KOPT-K1 (cell line): ENCODE results near the gene CCRL2.
"Not testable (repeated sequence)": the region's sequence is repeated elsewhere in the genome, so short reads cannot be mapped to it uniquely, and the experiment has no call there.

Experiments
- H3K27ac ChIP-seq: fragments of 200-600 bp; sonication (generic); 2 replicates; pipeline ENCODE4 v1.5.1; 2016; ENCODE audit warnings: antibody characterized with exemption, mild to moderate bottlenecking, low read depth, low read length; ENCODE audit not compliant: poor library complexity, severe bottlenecking
- H3K36me3 ChIP-seq: fragments of 200-600 bp; sonication (generic); 2 replicates; pipeline ENCODE4 v1.5.1; 2017; ENCODE audit warnings: antibody characterized with exemption, mild to moderate bottlenecking, low read length, moderate library complexity; ENCODE audit not compliant: insufficient read depth
- H3K9me3 ChIP-seq: fragments of 200-600 bp; sonication (generic); 2 replicates; pipeline ENCODE4 v1.5.1; 2017; ENCODE audit warnings: antibody characterized with exemption, low read length, mild to moderate bottlenecking; ENCODE audit not compliant: insufficient read depth, poor library complexity, severe bottlenecking

Gene CCRL2

DNA sequence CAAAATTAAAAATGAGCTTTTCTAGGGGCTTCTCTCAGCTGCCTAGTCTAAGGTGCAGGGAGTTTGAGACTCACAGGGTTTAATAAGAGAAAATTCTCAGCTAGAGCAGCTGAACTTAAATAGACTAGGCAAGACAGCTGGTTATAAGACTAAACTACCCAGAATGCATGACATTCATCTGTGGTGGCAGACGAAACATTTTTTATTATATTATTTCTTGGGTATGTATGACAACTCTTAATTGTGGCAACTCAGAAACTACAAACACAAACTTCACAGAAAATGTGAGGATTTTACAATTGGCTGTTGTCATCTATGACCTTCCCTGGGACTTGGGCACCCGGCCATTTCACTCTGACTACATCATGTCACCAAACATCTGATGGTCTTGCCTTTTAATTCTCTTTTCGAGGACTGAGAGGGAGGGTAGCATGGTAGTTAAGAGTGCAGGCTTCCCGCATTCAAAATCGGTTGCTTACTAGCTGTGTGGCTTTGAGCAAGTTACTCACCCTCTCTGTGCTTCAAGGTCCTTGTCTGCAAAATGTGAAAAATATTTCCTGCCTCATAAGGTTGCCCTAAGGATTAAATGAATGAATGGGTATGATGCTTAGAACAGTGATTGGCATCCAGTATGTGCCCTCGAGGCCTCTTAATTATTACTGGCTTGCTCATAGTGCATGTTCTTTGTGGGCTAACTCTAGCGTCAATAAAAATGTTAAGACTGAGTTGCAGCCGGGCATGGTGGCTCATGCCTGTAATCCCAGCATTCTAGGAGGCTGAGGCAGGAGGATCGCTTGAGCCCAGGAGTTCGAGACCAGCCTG lies 35.3 kb upstream of the CCRL2 start:
- H3K36me3 ChIP-seq, result no peaks in the 10 kb centered on the region
- no peaks in the 10 kb centered on the region for H3K9me3 ChIP-seq

DNA sequence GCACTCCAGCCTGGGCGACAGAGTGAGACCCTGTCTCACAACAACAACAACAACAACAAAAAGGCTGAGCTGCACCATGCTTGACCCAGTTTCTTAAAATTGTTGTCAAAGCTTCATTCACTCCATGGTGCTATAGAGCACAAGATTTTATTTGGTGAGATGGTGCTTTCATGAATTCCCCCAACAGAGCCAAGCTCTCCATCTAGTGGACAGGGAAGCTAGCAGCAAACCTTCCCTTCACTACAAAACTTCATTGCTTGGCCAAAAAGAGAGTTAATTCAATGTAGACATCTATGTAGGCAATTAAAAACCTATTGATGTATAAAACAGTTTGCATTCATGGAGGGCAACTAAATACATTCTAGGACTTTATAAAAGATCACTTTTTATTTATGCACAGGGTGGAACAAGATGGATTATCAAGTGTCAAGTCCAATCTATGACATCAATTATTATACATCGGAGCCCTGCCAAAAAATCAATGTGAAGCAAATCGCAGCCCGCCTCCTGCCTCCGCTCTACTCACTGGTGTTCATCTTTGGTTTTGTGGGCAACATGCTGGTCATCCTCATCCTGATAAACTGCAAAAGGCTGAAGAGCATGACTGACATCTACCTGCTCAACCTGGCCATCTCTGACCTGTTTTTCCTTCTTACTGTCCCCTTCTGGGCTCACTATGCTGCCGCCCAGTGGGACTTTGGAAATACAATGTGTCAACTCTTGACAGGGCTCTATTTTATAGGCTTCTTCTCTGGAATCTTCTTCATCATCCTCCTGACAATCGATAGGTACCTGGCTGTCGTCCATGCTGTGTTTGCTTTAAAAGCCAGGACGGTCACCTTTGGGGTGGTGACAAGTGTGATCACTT lies 34.3 kb upstream of the CCRL2 start:
- H3K36me3 ChIP-seq, result no peaks in the 10 kb centered on the region
- no peak overlapping the region for H3K27ac ChIP-seq
- no peaks in the 10 kb centered on the region for H3K9me3 ChIP-seq

More for the DNA sequence above, 35.3 kb upstream of the CCRL2 start:
- H3K27ac ChIP-seq, result peak overlapping the region; percentile 34

DNA sequence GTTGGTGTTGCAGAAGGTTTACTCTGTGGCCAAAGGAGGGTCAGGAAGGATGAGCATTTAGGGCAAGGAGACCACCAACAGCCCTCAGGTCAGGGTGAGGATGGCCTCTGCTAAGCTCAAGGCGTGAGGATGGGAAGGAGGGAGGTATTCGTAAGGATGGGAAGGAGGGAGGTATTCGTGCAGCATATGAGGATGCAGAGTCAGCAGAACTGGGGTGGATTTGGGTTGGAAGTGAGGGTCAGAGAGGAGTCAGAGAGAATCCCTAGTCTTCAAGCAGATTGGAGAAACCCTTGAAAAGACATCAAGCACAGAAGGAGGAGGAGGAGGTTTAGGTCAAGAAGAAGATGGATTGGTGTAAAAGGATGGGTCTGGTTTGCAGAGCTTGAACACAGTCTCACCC lies 32.3 kb upstream of the CCRL2 start:
- Histone ChIP-seq H3K36me3 (no peaks in the 10 kb centered on the region), H3K27ac (peak overlapping the region; percentile 54), H3K9me3 (no peaks in the 10 kb centered on the region)

DNA sequence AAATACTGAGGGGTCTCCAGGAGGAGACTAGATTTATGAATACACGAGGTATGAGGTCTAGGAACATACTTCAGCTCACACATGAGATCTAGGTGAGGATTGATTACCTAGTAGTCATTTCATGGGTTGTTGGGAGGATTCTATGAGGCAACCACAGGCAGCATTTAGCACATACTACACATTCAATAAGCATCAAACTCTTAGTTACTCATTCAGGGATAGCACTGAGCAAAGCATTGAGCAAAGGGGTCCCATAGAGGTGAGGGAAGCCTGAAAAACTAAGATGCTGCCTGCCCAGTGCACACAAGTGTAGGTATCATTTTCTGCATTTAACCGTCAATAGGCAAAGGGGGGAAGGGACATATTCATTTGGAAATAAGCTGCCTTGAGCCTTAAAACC lies 31.8 kb upstream of the CCRL2 start:
- no peaks in the 10 kb centered on the region for H3K36me3 ChIP-seq
- peak overlapping the region; percentile 54 for H3K27ac ChIP-seq
- H3K9me3 ChIP-seq, result no peaks in the 10 kb centered on the region

DNA sequence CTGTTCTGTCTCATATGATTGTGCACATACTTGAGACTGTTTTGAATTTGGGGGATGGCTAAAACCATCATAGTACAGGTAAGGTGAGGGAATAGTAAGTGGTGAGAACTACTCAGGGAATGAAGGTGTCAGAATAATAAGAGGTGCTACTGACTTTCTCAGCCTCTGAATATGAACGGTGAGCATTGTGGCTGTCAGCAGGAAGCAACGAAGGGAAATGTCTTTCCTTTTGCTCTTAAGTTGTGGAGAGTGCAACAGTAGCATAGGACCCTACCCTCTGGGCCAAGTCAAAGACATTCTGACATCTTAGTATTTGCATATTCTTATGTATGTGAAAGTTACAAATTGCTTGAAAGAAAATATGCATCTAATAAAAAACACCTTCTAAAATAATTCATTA lies 31.2 kb upstream of the CCRL2 start:
- Histone ChIP-seq H3K27ac (peak overlapping the region; percentile 54), H3K9me3 (no peaks in the 10 kb centered on the region), H3K36me3 (no peaks in the 10 kb centered on the region)

DNA sequence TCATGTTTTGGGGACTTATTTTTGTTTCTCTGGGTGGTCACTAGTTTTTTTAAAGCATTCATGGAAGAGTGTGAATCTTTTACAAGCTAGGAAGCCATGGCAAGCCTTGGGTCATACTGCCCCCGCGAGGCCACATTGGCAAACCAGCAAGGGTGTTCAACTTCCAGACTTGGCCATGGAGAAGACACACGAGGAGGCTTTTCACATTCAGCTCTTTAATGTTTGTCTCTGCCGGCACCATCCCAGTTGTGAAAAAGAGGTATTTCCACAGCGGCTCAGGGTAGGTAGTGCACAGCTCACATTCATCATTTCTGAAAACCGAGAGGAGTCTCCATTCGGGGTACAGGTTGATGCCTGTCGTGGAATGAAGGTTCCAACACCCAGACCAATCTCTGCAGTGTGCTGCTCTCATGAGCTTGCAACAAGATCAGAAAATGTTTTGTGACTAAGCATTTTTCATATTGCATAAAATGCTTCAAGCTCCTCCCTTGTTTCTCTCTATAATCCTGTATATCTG lies 28.6 kb upstream of the CCRL2 start:
- Histone ChIP-seq H3K27ac (no peak overlapping the region), H3K9me3 (no peaks in the 10 kb centered on the region), H3K36me3 (no peaks in the 10 kb centered on the region)

DNA sequence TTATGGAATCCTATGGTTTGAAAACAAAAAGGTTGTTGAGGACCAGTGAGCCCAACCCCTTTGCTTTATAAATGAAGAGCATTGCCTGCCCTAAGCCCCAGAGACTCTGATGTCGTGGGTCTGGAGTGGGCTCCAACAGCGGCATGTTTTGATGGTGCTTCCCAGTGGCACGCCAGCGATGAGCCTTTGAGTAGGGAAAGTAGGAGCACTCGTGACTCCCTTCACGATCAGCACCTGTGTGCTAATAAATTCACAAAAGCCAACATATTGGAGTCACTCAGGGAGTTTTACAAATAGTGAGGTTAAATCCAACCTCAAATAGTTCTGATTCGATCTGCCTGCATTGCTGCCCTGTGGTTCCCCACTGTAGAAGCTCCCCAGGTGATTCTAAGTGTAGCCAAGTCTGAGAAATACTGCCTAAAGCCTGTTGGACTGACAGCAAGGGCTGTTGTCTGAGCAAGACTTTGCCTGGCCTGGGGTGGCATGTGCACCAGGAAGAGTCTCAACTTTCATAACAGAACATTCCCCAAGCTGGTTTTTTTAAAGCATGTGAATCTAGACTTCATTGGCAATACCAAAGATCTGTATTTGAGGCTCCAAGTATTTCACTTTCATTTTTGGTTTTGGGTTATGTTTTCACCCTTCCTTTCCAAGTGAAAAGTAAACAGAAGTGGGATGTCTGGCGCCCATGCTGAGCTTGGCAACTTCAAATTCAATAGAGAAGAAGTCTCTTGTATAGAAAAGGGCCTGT lies 26.4 kb upstream of the CCRL2 start:
- no peaks in the 10 kb centered on the region for H3K9me3 ChIP-seq
- H3K27ac ChIP-seq, result peak overlapping the region; percentile 55
- H3K36me3 ChIP-seq, result no peaks in the 10 kb centered on the region

DNA sequence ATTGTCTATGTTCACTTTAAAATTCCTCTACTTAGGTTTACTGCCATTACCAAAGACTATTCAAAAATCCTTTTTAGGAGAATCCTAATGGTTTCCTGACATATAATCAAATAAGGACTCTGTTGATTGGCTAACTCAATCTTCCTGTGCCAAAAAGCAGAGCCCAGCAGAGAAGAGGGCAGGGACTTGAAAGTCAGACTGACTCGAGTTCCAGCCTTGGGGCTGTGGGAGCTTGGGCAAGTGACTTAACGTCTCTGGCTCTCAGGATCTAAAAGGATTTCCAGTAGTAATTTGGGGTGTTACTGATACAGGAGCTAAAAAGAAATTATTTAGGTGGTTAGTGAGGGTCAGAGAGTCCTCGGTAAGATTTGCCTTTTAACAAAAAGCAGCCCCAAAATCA lies 25.4 kb upstream of the CCRL2 start:
- H3K27ac ChIP-seq, result no peak overlapping the region

DNA sequence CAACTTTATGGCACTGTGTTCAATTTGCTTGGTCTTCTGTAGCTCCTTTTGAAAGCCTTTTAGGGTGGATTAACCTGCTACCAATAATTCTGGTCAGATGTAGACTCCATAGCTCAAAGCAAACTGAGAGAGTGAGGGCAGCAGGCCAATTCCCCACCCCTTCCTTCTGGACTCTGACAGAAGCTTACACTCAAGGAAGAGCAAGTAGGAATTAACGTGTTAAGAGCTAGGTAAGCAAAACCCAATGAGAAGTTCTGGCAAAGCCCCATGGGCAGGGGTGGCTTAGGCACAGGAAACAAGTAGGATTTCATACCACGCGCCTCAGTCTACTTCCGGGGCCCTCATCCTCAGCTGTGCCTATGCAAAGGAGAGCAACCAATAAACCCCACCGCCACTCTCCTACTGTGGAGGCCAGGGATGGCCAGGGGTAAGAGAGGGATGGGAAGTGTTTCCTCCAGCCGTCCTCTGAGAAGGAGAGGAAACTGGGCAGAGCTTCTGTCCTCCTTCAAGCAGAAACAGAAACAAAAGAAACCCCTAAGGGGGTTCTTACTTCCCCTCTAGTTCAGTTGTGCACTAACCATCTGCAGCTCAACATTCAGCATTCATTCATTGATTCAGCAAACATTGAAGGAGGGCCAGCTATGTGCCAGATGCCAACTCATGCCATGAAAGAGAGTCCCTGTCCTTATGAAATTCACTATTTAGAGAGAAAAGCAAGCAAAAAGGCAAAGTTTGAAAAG lies 23.7 kb upstream of the CCRL2 start:
- H3K27ac ChIP-seq, result peak overlapping the region; percentile 65
- peaks cover 7% of the 10 kb centered on the region for H3K9me3 ChIP-seq
- no peaks in the 10 kb centered on the region for H3K36me3 ChIP-seq

More for the DNA sequence above, 25.4 kb upstream of the CCRL2 start:
- Histone ChIP-seq H3K36me3 (no peaks in the 10 kb centered on the region), H3K9me3 (no peaks in the 10 kb centered on the region)

DNA sequence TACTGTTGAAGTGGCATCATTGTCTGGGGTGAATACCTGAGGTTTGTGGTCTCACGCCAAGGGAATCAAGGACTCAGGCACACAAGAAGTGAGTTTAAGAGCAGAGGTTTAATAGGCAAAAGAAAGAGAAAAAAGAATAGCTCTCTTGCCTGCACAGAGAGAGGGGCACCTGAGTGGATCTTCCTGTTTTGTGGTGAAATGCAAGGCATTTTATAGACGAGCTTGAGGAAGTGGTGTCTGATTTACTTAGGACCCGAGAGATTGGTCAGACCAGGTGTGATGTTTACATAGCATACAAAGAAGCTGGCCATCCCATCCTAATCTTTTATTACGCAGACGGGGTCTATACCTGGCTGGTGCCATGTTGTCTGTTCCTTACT lies 23.1 kb upstream of the CCRL2 start:
- H3K9me3 ChIP-seq, result peaks cover 7% of the 10 kb centered on the region
- peak overlapping the region; percentile 65 for H3K27ac ChIP-seq
- no peaks in the 10 kb centered on the region for H3K36me3 ChIP-seq

DNA sequence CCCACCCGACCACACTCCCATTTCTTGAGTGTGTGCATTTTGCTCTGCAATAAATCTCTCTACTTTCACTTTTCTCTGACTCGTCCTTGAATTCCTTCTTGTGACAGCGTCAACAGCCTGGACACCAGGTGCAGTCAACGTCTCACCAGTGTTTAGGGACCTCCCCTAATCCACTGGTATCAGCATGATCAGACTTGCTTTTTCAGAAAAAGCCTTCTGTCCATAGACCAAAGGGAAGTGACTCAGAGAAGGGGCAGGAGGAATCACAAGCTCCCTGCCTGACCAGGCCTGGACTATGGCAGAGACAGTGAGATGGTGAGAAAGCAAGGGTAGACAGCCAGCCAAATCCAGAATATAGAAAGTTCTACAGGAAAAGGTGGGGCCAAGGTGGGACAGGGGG lies 20.9 kb upstream of the CCRL2 start:
- Histone ChIP-seq H3K9me3 (peaks cover 7% of the 10 kb centered on the region), H3K27ac (peak overlapping the region; percentile 47), H3K36me3 (no peaks in the 10 kb centered on the region)

DNA sequence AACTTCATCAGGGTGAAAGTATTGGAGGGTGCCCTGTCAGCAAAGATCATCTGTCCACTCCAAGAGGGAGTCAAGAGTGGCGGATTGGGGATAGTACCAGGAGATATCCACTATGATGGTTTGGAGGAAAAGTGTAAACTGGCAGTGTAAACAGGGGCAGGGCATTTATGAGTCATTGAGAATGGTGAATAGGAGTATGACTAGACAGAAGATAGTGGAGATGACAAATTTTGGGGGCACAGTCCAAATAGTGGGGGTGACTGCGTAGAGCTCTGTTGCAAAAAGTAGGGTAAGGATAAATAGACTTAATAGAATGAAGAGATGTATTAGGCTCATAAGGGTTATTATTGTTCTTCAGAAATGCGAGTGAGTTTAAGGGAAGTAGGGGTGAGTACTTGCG lies 18.2 kb upstream of the CCRL2 start:
- H3K27ac ChIP-seq, H3K36me3 ChIP-seq, H3K9me3 ChIP-seq: not testable (repeated sequence)

DNA sequence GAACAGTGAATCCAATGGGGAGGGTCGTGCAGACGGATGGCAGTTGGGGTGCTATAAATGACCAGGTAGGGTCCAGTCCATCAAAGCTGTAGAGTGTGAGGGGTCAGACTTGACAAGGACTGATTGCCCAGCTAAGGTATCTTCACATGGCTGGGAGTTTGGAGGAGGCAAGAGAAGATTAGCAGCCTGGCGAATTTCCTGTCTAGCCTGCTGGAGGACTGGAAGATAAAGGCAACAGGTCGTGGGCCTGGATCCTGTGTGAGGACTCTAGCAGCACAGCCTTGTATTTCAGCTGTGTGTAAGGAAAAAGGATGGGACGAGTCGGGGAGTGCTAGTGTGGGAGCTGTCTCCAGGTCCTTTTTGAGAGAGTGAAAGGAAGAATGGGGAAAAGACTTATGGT lies 17.8 kb upstream of the CCRL2 start:
- Histone ChIP-seq H3K36me3 (no peaks in the 10 kb centered on the region), H3K9me3 (peaks cover 7% of the 10 kb centered on the region), H3K27ac (no peak overlapping the region)

DNA sequence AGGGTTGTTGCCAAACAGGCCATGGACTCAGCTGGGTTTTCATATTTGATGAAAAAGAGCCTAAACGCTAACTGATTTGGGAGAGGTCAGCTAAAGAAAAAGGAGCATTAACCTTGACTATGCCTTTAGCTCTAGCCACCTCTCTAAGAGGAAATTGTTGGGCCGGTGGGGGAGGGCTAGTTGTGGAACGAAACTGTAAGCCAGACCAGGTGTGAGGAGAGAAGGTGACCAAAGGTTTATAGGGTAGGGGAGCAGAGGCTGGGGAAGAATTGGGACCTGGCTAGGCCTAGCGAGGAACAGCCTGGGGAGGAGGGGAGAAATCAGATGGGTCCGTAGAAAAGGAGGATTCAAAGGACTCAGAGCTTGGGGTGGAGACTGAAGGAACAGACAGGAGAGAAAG lies 15.5 kb upstream of the CCRL2 start:
- not testable (repeated sequence) for H3K9me3 ChIP-seq, H3K36me3 ChIP-seq, H3K27ac ChIP-seq
